KBM-7 (cell line): ENCODE results near the gene PAPPA.
A peak's percentile ranks its signal among the peaks of the same experiment; 100 is the strongest.

Source experiments
- DNase-seq: peaks from one replicate; pipeline ENCODE4 v3.0.0-alpha.2; 2015
- in situ Hi-C: fragments of 300-500 bp; cut with MboI; formaldehyde crosslinking; loops from 2 replicates; pipeline ENCODE4 v1.14.3; 2020; ENCODE audit warnings: low sequenced_read_pairs, low pct_unique_long_range_greater_than_20kb, mixed read lengths

The PAPPA gene

GRCh38 chr9:116383936-116384335 is 230.3 kb downstream of the PAPPA start:
- no peak for DNase-seq

GRCh38 chr9:116387934-116388698 is 234.5 kb downstream of the PAPPA start:
- DNase-seq = no peak
- in situ Hi-C loops = no loop called here

More at GRCh38 chr9:116383936-116384335, 230.3 kb downstream of the PAPPA start:
- in situ Hi-C loops = no loop called here

DNA sequence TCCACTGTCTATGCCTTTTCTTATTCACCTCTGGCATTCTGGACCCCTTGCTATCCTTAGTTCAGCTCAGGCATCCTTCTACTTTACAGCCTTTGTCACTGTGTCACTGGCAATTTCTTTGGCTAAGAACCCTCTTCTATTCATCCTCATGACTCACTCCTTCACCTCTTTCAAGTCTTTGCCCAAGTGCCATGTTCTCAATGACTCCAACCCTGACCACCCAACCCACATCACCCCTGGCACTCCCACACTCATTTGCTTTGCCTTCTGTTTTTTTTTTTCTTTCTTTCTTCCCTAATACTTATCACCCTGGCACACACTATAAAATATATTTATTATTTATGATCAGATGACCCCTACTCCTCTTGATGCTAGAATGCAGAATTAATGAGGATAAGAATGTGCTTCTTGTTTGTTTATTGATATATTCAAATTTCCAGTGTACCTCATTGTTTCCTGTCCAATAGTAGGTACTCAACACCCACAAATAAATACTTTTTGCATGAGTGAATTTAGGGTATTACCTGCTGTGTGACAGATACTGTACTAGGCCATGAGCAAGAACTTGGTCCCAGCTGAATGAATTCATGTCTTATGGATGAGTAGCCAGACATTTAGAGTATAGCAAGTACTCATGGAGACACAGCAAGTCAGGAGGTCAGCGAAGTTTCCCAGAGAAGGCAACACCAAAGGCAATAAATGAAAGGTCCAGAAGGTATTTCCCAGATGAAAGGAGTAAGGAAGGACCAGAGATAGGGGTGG is 236.1 kb downstream of the PAPPA start:
- no peak for DNase-seq

DNA sequence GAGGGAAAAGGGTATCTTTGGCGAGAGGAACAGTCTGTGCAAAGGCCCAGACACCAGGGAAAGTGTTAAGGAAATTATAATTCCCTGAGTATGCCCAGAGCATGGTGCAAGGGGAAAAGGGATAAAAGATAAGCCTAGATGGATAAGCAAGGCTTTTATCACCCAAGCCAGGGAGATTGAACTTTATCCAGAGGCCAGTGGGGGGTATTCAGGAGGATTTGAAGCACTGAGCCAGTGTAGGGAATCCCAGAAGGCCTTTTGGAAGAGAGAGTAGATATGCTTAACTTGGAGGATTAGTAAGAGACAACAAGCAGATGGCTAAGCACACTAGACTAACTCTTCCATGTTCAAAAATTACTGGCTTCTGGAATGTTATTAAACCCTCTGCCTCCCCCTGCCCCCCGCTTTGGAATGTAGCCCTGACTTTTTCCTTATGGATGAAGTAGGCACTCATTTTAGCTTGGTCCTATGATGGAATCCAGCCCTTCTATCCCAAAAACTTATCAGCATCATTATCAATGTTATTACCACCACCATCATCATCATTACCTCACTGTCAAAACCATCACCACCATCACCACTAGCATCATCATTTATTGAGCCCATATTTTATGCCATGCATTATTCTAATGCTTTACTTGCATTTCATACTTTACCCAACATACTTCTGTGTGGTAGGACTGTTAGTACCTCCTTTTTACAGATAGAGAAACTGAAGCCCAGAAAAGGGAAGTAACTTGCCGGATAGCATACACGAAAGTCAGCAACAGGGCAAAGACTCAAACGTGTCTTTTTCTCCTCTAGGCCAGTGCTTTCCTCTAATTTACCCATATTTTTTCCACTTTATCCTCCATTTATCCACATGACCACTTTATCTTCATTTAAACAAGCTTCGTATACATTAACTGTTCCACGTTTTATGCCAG is 237.0 kb downstream of the PAPPA start:
- in situ Hi-C loops = no loop called here

More for the DNA sequence above, 236.1 kb downstream of the PAPPA start:
- in situ Hi-C loops = no loop called here

DNA sequence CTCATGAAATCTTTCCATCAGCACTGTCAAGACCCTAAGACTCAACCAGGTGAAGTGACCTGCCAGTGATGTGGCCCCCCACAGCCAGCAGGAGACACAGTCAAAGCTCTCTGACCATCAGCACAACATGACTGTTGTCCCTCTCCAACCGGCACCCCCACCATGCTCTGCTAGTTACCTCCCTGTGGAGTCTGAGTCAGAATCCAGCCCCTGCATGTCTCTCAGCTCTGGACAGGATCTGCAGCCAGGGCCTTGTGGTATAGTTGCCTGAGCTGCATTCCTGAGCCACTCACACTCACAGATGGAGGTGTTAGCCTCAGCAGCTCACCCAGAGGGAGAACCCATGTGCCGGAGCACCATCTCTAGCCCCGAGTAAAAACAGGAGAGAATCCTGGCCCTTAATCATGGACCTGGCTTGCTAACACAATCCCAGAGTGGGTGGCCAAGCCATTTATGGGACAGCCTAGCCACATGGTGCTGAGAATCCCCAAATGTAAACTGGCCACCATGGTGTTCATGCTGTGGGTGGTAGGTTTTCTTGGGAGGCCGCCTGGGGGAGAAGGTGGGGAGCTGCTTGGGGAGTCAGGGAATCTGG is 237.8 kb downstream of the PAPPA start:
- no peak for DNase-seq
- in situ Hi-C loops = no loop called here

More for the DNA sequence above, 237.0 kb downstream of the PAPPA start:
- peak; percentile 18 for DNase-seq

GRCh38 chr9:116393198-116393597 is 239.6 kb downstream of the PAPPA start:
- in situ Hi-C loops = no loop called here
- no peak for DNase-seq

DNA sequence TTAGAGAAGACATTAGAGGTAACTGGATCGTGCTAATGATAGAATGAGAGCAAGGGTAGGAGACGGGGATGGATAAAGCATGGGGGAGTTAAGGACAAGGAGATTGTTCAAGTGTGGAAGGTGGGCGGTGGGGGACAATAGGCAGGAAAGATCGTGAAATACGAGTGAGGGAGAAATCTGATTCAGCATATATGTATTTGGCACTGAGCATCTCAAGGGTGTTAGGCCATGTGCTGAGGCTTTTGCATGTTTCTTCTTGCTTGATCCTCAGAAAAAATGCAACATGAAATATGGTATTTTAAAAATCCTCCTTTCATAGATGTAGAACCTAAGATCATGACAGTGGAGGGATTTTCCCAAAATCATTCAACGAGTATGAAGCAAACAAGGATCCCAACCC is 240.5 kb downstream of the PAPPA start:
- no peak for DNase-seq
- in situ Hi-C loops = no loop called here

DNA sequence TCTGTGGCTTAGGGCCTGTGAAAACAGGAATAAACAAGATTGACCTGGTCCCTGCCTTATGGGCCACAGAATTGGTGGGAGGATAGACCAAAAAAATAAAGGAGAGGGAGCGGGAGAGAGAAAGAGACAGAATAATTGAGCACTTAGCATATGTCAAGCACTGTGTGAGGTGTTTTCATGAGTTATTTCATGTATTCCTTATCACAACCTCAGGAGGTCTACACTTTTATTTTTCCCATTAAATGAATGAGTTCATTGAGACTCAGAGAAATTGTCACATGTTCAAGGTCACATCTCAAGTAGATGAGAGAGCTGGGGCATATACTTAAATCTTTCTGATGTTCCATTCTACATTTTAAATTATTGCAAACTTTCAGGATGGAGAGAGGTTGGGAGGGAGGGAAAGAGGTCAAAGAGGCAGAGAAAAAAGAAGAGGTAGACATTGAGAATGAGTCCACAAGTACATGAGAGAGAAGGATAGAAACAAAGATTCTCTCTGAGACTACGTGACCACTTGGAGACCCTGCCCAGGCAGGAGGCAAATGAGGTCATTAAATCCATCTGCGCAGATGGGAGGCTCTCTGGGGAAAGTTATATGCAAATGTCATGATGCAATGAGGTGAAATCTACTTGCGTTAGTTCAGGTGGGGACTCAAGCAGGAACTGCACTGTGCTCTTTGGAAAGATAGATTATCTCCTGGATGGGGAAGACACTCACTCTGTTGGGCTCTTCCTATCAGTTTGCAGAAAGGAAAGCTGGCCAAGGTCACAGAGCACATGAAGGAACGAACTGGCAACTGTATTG is 241.5 kb downstream of the PAPPA start:
- DNase-seq = no peak
- in situ Hi-C loops = no loop called here

- no peak for DNase-seq
- in situ Hi-C loops = no loop called here
Observed at GRCh38 chr9:116395699-116396037, 242.1 kb downstream of the PAPPA start.

GRCh38 chr9:116403171-116403570 is 249.6 kb downstream of the PAPPA start:
- no peak for DNase-seq
- in situ Hi-C loops = no loop called here

- in situ Hi-C loops = no loop called here
- no peak for DNase-seq
Observed at GRCh38 chr9:116404228-116404627, 250.6 kb downstream of the PAPPA start.

GRCh38 chr9:116405321-116405720 is 251.7 kb downstream of the PAPPA start:
- in situ Hi-C loops = no loop called here
- DNase-seq = no peak

- in situ Hi-C loops = no loop called here
- DNase-seq = no peak
Observed at GRCh38 chr9:116406469-116406868, 252.9 kb downstream of the PAPPA start.

DNA sequence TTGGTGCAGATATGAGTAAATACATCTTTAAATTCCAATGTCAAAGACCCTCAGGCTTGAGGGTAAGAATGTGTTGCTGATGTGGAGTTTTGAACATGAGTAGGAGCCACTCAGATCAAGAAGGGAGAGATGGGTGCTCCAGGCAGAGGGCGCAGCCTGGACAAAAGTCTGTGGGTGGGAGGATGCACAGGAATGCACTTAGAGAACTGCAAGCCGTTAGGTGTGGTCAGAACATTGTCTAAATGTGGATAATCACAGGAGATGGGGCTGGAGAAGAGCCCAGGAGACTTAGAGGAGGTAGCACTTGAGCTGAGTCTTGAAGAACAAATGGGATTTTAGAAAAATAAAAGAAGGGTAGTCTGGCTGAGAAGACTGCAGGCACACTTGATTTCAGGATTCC is 255.5 kb downstream of the PAPPA start:
- in situ Hi-C loops = no loop called here
- DNase-seq = no peak

DNA sequence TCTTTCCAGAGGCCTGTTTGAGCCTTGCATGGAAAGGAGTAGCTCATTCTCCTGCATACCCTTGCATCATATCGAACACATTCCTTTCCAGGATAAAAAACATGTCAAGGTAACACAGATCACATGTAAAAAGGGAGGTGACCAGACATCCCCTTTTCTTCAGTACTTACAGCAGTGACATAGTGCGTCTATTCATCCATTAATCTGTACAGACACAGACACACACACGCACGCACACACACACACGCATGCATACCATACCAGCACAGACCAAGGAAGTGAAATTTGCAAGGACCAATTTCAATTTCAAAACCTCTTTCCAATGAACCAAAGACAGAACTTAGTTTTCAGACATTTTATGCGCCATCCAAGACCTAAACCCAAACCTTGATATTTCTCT is 256.0 kb downstream of the PAPPA start:
- DNase-seq = no peak
- in situ Hi-C loops = no loop called here

GRCh38 chr9:116411506-116411905 is 257.9 kb downstream of the PAPPA start:
- DNase-seq = no peak
- in situ Hi-C loops = no loop called here

GRCh38 chr9:116414374-116414773 is 260.8 kb downstream of the PAPPA start:
- in situ Hi-C loops = no loop called here
- DNase-seq = no peak

DNA sequence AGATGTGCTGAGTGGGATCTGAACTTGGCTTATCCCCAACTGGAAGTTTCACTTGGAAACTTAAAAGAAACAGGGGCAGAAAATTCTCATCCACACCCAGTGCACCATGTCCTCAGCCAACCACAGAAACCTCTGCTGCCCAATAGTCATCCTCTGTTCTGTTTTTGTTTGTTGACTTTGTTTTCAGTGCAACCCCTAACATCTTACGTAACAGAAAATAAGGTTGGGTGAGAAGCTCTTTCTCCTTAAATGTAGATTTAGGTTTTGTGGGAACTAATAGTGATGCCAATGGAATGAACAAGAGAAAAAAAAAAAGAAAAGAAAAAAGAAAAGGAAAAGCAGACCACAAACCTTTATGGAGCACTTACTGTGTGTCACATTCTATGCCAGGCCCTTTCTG is 262.8 kb downstream of the PAPPA start:
- in situ Hi-C loops = no loop called here
- DNase-seq = no peak

DNA sequence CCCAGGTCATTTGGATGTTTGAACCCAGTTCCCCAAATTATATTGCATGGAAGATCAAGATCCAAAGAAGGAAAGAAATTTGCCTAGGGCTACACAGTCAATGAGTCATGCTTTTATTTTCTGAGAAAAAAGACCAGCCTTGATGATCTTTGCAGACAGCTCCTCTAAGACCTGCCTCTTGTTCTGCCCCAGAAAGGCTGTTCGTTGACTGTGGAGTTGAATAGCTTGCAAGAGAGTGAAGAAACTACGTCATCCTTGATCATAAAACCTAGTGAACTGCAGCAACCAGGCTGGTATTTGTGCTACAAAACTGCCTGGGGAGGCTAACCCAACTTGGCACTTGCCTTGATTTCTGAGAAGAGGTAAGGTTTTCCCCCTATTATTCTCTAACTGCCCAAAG is 263.9 kb downstream of the PAPPA start:
- in situ Hi-C loops = no loop called here

More for the DNA sequence above, 263.9 kb downstream of the PAPPA start:
- no peak for DNase-seq
